RWPE1 (cell line): ENCODE results near the gene FSTL4.
A peak's percentile ranks its signal among the peaks of the same experiment; 100 is the strongest.

Experiments used
- CTCF ChIA-PET: fragments of 350-600 bp; sonication (Branson Sonifier 250); formaldehyde crosslinking; extraction: SDS; loops from one replicate; lab custom pipeline; 2021; lab: Yijun Ruan, JAX
- POLR2A ChIA-PET: fragments of 400-600 bp; formaldehyde crosslinking; extraction: SDS; loops from one replicate; lab custom pipeline; 2020; ENCODE audit warnings: antibody characterized with exemption; ENCODE audit not compliant: low non-redundant PET; lab: Yijun Ruan, JAX
- DNase-seq: peaks from one replicate; pipeline ENCODE4 v3.0.0; 2012; ENCODE audit warnings: low spot score
- H3K27ac ChIP-seq: fragments of 450-650 bp; 2 replicates; pipeline ENCODE4 v1.5.1; 2017
- TF ChIP-seq, protein P1 (sequence below): fragments of 450-650 bp; conservative IDR thresholded peaks from 2 replicates; pipeline ENCODE4 v1.5.1; 2017; ENCODE audit warnings: low read depth, mild to moderate bottlenecking

FSTL4 gene

DNA sequence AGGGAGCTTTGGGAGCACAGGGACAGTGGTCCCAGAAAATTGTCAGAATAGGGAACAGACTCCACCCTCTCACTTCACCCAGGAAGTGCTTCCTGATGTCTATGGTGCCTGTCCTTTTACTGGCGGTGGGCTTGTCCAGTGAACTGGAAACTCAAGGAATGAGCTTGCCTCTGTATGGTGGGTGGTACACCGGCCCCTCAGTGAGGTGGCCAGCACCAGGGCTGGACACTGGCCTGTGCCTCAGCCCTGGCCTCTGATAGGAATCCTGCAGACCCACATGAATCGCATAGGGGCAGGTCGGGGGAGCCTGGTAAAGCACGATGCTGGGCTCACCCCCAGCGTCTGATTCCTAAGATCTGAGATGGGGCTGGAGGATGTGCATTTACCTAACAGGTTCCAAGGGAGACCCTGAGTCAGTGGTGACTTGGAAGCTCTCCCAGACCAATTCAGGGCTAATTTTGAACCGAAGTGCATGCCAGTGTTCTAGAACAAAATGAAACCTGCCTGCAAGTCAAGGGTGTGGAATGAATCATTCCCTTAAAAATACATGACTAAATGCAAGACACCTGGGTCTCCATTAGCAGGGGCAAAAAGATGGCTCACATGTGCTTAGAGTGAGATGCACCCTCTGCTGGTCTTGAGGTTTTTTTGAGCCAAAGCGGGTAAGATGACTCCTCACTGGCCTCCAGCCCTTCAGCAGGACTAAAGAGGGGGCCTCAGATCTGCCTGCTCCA is 382.2 kb downstream of the FSTL4 start:
- ChIA-PET CTCF (interaction anchor here (0.6 kb wide), 2 partner anchors 44 to 593 kb away, joined by 3 to 4 read pairs; no protein-coding TSS in a partner anchor), POLR2A (interaction anchor here (0.6 kb wide), 1 partner anchor 26 kb away, joined by 4 read pairs; no protein-coding TSS in a partner anchor)
- DNase-seq: peak; percentile 95
- TF ChIP-seq, protein P1, sequence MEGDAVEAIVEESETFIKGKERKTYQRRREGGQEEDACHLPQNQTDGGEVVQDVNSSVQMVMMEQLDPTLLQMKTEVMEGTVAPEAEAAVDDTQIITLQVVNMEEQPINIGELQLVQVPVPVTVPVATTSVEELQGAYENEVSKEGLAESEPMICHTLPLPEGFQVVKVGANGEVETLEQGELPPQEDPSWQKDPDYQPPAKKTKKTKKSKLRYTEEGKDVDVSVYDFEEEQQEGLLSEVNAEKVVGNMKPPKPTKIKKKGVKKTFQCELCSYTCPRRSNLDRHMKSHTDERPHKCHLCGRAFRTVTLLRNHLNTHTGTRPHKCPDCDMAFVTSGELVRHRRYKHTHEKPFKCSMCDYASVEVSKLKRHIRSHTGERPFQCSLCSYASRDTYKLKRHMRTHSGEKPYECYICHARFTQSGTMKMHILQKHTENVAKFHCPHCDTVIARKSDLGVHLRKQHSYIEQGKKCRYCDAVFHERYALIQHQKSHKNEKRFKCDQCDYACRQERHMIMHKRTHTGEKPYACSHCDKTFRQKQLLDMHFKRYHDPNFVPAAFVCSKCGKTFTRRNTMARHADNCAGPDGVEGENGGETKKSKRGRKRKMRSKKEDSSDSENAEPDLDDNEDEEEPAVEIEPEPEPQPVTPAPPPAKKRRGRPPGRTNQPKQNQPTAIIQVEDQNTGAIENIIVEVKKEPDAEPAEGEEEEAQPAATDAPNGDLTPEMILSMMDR: no peak
- H3K27ac ChIP-seq: peak overlapping the region; percentile 99

DNA sequence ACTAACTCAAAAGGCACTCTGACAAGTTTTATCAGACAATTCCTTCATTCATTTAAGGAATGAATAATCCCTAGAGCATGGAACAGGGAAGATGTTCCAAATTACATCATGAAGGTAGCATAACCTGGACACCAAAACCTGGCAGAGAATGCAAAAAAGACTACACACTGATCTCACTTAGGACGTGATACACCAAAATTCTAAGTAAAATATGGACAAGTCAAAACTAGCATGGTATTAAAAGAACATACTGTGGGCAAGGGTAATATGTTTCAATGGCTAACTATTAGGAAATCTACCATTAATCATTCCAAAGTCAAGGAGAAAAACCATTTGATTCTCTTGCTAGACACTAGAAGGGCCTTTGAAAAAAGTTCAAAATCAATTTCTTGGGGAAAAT is 384.0 kb downstream of the FSTL4 start:
- DNase-seq: peak; percentile 93
- CTCF ChIA-PET: interaction anchor here (0.6 kb wide), 1 partner anchor 20 kb away, joined by 3 read pairs; no protein-coding TSS in a partner anchor
- TF ChIP-seq, protein P1: no peak
- H3K27ac ChIP-seq: peak overlapping the region; percentile 99
- POLR2A ChIA-PET: no interaction called here

DNA sequence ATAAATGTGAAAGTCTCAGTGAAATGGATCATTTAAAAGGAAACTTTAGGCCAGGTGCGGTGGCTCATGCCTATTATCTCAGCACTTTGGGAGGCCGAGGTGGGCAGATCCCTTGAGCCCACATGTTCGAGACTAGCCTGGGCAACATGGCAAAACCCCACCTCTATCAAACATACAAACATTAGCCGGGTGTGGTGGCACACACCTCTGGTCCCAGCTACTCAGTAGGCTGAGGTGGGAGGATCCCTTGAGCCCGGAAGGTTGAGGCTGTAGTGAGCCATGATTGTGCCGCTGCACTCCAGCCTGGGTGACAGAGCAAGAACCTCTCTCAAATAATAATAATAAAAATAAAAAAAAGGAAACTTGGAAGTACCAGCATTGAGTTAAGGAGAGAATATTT is 384.4 kb downstream of the FSTL4 start:
- ChIA-PET POLR2A (no interaction called here), CTCF (interaction anchor here (0.6 to 1.0 kb wide), 2 partner anchors 8 to 12 kb away, joined by 4 to 5 read pairs; no protein-coding TSS in a partner anchor)

DNA sequence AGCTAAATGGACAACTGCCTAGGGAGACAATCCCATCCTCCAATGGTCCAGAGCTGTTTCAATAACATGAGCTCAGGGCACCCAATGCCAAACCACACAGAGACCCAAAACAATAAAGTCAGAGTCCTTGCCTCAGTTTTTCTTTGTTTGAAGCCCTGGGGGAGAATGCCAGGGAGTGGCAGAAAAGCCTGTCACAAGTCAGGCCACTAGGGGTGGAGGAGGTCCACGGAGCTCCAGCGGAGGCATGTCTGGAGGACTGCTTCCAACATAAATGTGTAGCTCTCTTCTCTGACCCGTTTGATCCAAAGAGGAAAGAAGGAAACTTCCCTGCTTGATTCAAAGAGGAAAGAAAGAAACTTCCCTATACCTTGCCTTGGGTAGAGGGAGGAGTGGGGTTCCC is 385.3 kb downstream of the FSTL4 start:
- peak overlapping the region; percentile 99 for H3K27ac ChIP-seq
- POLR2A ChIA-PET: no interaction called here
- CTCF ChIA-PET: interaction anchor here (0.6 to 1.0 kb wide), 2 partner anchors 7 to 13 kb away, joined by 4 to 5 read pairs; no protein-coding TSS in a partner anchor
- DNase-seq: no peak
- TF ChIP-seq, protein P1: no peak

More for the DNA sequence above, 384.4 kb downstream of the FSTL4 start:
- TF ChIP-seq, protein P1: no peak
- no peak for DNase-seq
- H3K27ac ChIP-seq: peak overlapping the region; percentile 99

DNA sequence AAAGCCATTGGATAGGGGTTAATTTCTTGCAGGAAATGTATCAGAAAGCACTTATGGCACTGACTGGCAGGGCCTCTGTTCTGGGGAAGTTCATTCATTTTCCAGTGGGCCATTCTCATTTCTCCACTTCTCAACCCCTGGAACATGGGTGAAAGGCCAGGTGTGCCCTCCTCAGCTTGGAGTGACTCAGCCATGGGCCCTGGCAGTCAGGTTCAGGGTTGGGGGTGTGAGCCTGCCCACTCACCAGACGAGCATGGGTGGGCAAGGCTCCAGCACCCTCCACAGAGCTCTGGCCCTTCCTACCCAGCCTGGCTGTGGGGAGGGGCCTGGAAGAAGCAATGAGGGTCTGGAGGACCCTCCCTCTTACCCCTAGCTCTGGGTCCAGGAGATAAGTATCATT is 386.2 kb downstream of the FSTL4 start:
- CTCF ChIA-PET: interaction anchor here (0.6 kb wide), 1 partner anchor 33 kb away, joined by 3 read pairs; no protein-coding TSS in a partner anchor

DNA sequence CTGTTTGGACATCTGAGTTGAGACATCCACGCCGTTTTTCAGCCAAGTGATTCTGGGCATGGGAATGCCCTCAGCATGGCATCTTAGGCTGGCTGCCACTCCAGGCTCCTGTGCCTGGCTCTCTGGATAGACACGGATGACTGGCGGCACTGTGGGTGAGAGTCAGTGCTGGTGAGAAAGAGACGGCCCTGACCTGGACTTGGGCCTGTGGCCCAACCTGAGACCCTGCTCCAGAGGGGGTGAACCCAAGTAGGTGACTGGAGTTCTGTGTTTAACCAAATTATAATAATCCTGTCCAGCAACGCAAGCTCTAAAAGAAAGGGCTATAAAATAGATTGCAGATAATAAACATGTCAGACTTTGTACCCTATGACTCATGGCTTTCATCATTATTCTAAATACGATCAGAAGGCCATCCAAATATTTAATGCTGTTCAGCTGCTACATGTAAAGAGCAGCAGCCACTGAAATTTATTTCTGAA is 386.6 kb downstream of the FSTL4 start:
- POLR2A ChIA-PET: interaction anchor here (1.1 kb wide), 1 partner anchor 121 kb away, joined by 3 read pairs; no protein-coding TSS in a partner anchor
- peak; percentile 74 for DNase-seq
- H3K27ac ChIP-seq: peak overlapping the region; percentile 99
- TF ChIP-seq, protein P1: no peak
- CTCF ChIA-PET: interaction anchor here (0.6 kb wide), 1 partner anchor 34 kb away, joined by 3 read pairs; no protein-coding TSS in a partner anchor

More for the DNA sequence above, 386.2 kb downstream of the FSTL4 start:
- H3K27ac ChIP-seq: peak overlapping the region; percentile 99
- TF ChIP-seq, protein P1: no peak
- POLR2A ChIA-PET: interaction anchor here (1.1 kb wide), 1 partner anchor 122 kb away, joined by 3 read pairs; no protein-coding TSS in a partner anchor
- no peak for DNase-seq
